Duodenal mucosa (tissue), 2 donors: ENCODE results near the gene CDHR1.
"Not testable (repeated sequence)": the region's sequence is repeated elsewhere in the genome, so short reads cannot be mapped to it uniquely, and the experiment has no call there.

Source experiments
- H3K27ac ChIP-seq: one replicate; pipeline ENCODE4 v1.7.0; 2013; ENCODE audit warnings: low read depth, low read length
- H3K27me3 ChIP-seq, 2 donors: one replicate each; pipeline ENCODE4 v1.7.0; 2013; ENCODE audit warnings: low read length in 2 of 2, control low read depth in 1 of 2; ENCODE audit not compliant: insufficient read depth in 2 of 2, control insufficient read depth in 1 of 2
- H3K36me3 ChIP-seq, 2 donors: one replicate each; pipeline ENCODE4 v1.7.0; 2013; ENCODE audit warnings: low read length in 2 of 2, control low read depth in 1 of 2; ENCODE audit not compliant: insufficient read depth in 2 of 2, control insufficient read depth in 1 of 2
- H3K4me1 ChIP-seq, 2 donors: one replicate each; pipeline ENCODE4 v1.7.0; 2013; ENCODE audit warnings: low read length in 2 of 2, control low read depth in 1 of 2; ENCODE audit not compliant: insufficient read depth in 2 of 2, control insufficient read depth in 1 of 2
- H3K4me3 ChIP-seq, 2 donors: one replicate each; pipeline ENCODE4 v1.7.0; 2013; ENCODE audit warnings: low read length in 2 of 2, low read depth in 1 of 2
- H3K9ac ChIP-seq, 2 donors: one replicate each; pipeline ENCODE4 v1.7.0; 2013; ENCODE audit warnings: low read length in 2 of 2, low read depth in 1 of 2
- H3K9me3 ChIP-seq, 2 donors: one replicate each; pipeline ENCODE4 v1.7.0; 2013; ENCODE audit warnings: low read length in 2 of 2, control low read depth in 1 of 2; ENCODE audit not compliant: control insufficient read depth in 1 of 2

Gene CDHR1

GRCh38 chr10:84159076-84159685, 35.2 kb upstream of the CDHR1 start:
- Histone ChIP-seq H3K27ac (no peak overlapping the region), H3K9ac (no peak overlapping the region), H3K4me3 (no peak overlapping the region), H3K4me1 (peaks cover 9 to 16% of the 10 kb centered on the region in 2 donors), H3K27me3 (peaks cover 3 to 4% of the 10 kb centered on the region in 2 donors), H3K36me3 (peaks cover 4 to 10% of the 10 kb centered on the region in 2 donors), H3K9me3 (no peaks in the 10 kb centered on the region)

- H3K27me3 ChIP-seq, result peaks cover 3 to 4% of the 10 kb centered on the region in 2 donors
- H3K4me3 ChIP-seq, result no peak overlapping the region
- peaks cover 9 to 16% of the 10 kb centered on the region in 2 donors for H3K4me1 ChIP-seq
- no peaks in the 10 kb centered on the region for H3K36me3 ChIP-seq
- no peak overlapping the region for H3K9ac ChIP-seq
- no peak overlapping the region for H3K27ac ChIP-seq
- no peaks in the 10 kb centered on the region for H3K9me3 ChIP-seq
Measured at GRCh38 chr10:84160663-84161362, 33.5 kb upstream of the CDHR1 start.

- no peak overlapping the region for H3K27ac ChIP-seq
- H3K36me3 ChIP-seq, result no peaks in the 10 kb centered on the region
- H3K4me1 ChIP-seq, result peaks cover 3 to 5% of the 10 kb centered on the region in 2 donors
- H3K9me3 ChIP-seq, result no peaks in the 10 kb centered on the region
- H3K9ac ChIP-seq, result no peak overlapping the region
- H3K27me3 ChIP-seq, result peaks cover 3 to 4% of the 10 kb centered on the region in 2 donors
- no peak overlapping the region for H3K4me3 ChIP-seq
Measured at GRCh38 chr10:84163996-84164395, 30.3 kb upstream of the CDHR1 start.

GRCh38 chr10:84164442-84164841, 29.9 kb upstream of the CDHR1 start:
- H3K4me1 ChIP-seq, result peaks cover 0 to 2% of the 10 kb centered on the region in 2 donors
- H3K27ac ChIP-seq, result no peak overlapping the region
- no peak overlapping the region for H3K9ac ChIP-seq
- no peak overlapping the region for H3K4me3 ChIP-seq
- no peaks in the 10 kb centered on the region for H3K36me3 ChIP-seq
- H3K27me3 ChIP-seq, result peaks cover 0 to 4% of the 10 kb centered on the region in 2 donors
- H3K9me3 ChIP-seq, result no peaks in the 10 kb centered on the region

- Histone ChIP-seq H3K4me1 (no peaks in the 10 kb centered on the region), H3K9me3 (no peaks in the 10 kb centered on the region), H3K9ac (no peak overlapping the region), H3K27me3 (peaks cover 0 to under 1% of the 10 kb centered on the region in 2 donors), H3K36me3 (no peaks in the 10 kb centered on the region), H3K27ac (no peak overlapping the region), H3K4me3 (no peak overlapping the region)
Measured at GRCh38 chr10:84166620-84167288, 27.6 kb upstream of the CDHR1 start.

GRCh38 chr10:84167289-84167653, 27.1 kb upstream of the CDHR1 start:
- H3K4me1 ChIP-seq, H3K27me3 ChIP-seq, H3K36me3 ChIP-seq, H3K4me3 ChIP-seq, H3K9me3 ChIP-seq, H3K27ac ChIP-seq, H3K9ac ChIP-seq: not testable (repeated sequence)

- not testable (repeated sequence) for H3K4me1 ChIP-seq, H3K4me3 ChIP-seq, H3K27ac ChIP-seq, H3K36me3 ChIP-seq, H3K9ac ChIP-seq, H3K9me3 ChIP-seq, H3K27me3 ChIP-seq
Measured at GRCh38 chr10:84168382-84168781, 26.0 kb upstream of the CDHR1 start.

- H3K4me3 ChIP-seq, H3K36me3 ChIP-seq, H3K27me3 ChIP-seq, H3K9ac ChIP-seq, H3K27ac ChIP-seq, H3K9me3 ChIP-seq, H3K4me1 ChIP-seq: not testable (repeated sequence)
Measured at GRCh38 chr10:84171237-84171636, 23.1 kb upstream of the CDHR1 start.

GRCh38 chr10:84171700-84172466, 22.5 kb upstream of the CDHR1 start:
- not testable (repeated sequence) for H3K4me1 ChIP-seq, H3K27me3 ChIP-seq, H3K36me3 ChIP-seq, H3K9me3 ChIP-seq, H3K9ac ChIP-seq, H3K4me3 ChIP-seq
- peak overlapping the region; percentile 14 for H3K27ac ChIP-seq
